ENCODE measurements around the gene SRMS. TPM values are rescaled to one million over a fixed set of nuclear protein-coding genes. Genes with fewer than 3 reads are reported as not detected.

SRMS gene
- total and polyA plus RNA-seq, 8 donors = 0.08 to 0.27 (median 0.18) TPM; not detected in 3

- Histone ChIP-seq H3K36me3 (no peaks in the 10 kb centered on the region), H3K27ac (no peak overlapping the region), H3K4me3 (no peak overlapping the region), H3K27me3 (peaks cover 0 to 37% of the 10 kb centered on the region in 2 donors), H3K9me3 (no peaks in the 10 kb centered on the region), H3K4me1 (no peaks in the 10 kb centered on the region)
- intact Hi-C loops (cut with DNase I) = no loop called here
- DNase-seq = no peak
- ATAC-seq = no peak
- no peak for TF ChIP-seq CTCF (IDR thresholded peaks at IDR 0.05)
These were observed 34.3 kb downstream of the SRMS start for GRCh38 chr20:63513207-63513606.

- ATAC-seq = no peak
- intact Hi-C loops (cut with DNase I) = no loop called here
These were observed 38.4 kb downstream of the SRMS start for GRCh38 chr20:63509088-63509564.

GRCh38 chr20:63508072-63508768 lies 39.3 kb downstream of the SRMS start:
- intact Hi-C loops (cut with DNase I) = no loop called here

More at GRCh38 chr20:63509088-63509564, 38.4 kb downstream of the SRMS start:
- Histone ChIP-seq H3K27ac (no peak overlapping the region), H3K4me3 (no peak overlapping the region), H3K36me3 (no peaks in the 10 kb centered on the region), H3K27me3 (peaks cover 0 to 72% of the 10 kb centered on the region in 2 donors), H3K9me3 (peaks cover 0 to 10% of the 10 kb centered on the region in 2 donors), H3K4me1 (no peaks in the 10 kb centered on the region)
- TF ChIP-seq CTCF (IDR thresholded peaks at IDR 0.05) = no peak
- no peak for DNase-seq

GRCh38 chr20:63507083-63507743 lies 40.3 kb downstream of the SRMS start:
- H3K36me3 ChIP-seq = no peaks in the 10 kb centered on the region
- intact Hi-C loops (cut with DNase I) = no loop called here
- TF ChIP-seq CTCF (IDR thresholded peaks at IDR 0.05) = no peak
- H3K9me3 ChIP-seq = peaks cover 0 to 10% of the 10 kb centered on the region in 2 donors
- peaks cover 0 to 92% of the 10 kb centered on the region in 2 donors for H3K27me3 ChIP-seq
- peak in 1 of 4 donors; percentile 58 for DNase-seq
- ATAC-seq = no peak
- no peak overlapping the region for H3K4me3 ChIP-seq
- no peak overlapping the region for H3K27ac ChIP-seq
- no peaks in the 10 kb centered on the region for H3K4me1 ChIP-seq

More at GRCh38 chr20:63508072-63508768, 39.3 kb downstream of the SRMS start:
- TF ChIP-seq CTCF (IDR thresholded peaks at IDR 0.05) = no peak
- peak in 1 of 4 donors; percentile 40 for DNase-seq
- H3K27ac ChIP-seq = no peak overlapping the region
- H3K4me1 ChIP-seq = no peaks in the 10 kb centered on the region
- H3K4me3 ChIP-seq = no peak overlapping the region
- no peaks in the 10 kb centered on the region for H3K36me3 ChIP-seq
- H3K27me3 ChIP-seq = peaks cover 0 to 81% of the 10 kb centered on the region in 2 donors
- ATAC-seq = no peak
- H3K9me3 ChIP-seq = peaks cover 0 to 10% of the 10 kb centered on the region in 2 donors

GRCh38 chr20:63505723-63506122 lies 41.8 kb downstream of the SRMS start:
- Histone ChIP-seq H3K4me1 (no peaks in the 10 kb centered on the region), H3K27ac (no peak overlapping the region), H3K27me3 (peaks cover 0 to 94% of the 10 kb centered on the region in 2 donors), H3K9me3 (peaks cover 0 to 10% of the 10 kb centered on the region in 2 donors), H3K36me3 (no peaks in the 10 kb centered on the region), H3K4me3 (no peak overlapping the region)
- intact Hi-C loops (cut with DNase I) = no loop called here
- no peak for ATAC-seq
- DNase-seq = peak in 1 of 4 donors; percentile 34
- no peak for TF ChIP-seq CTCF (IDR thresholded peaks at IDR 0.05)
